Liver (tissue), 9 donors: ENCODE measurements around the gene PSTK. TPM values are rescaled to one million over a fixed set of nuclear protein-coding genes. Genes with fewer than 3 reads are reported as not detected.

ENCODE experiments used
- DNase-seq: peaks from one replicate; pipeline ENCODE4 v3.0.0-alpha.2; 2017; ENCODE audit warnings: low spot score
- H3K27ac ChIP-seq, 2 donors: one replicate each; pipeline ENCODE4 v1.7.0; 2013; ENCODE audit warnings: inconsistent platforms in 2 of 2, low read length in 2 of 2, control low read depth in 1 of 2, low read depth in 1 of 2, mild to moderate bottlenecking in 1 of 2
- H3K27me3 ChIP-seq, 4 donors: one replicate each; pipeline versions ENCODE4 v1.6.1 to v1.7.0; 2013; ENCODE audit warnings: low read length in 3 of 4, inconsistent platforms in 1 of 4, mild to moderate bottlenecking in 1 of 4, moderate library complexity in 1 of 4; ENCODE audit not compliant: control insufficient read depth in 4 of 4, insufficient read depth in 4 of 4
- H3K36me3 ChIP-seq, 4 donors: one replicate each; pipeline versions ENCODE4 v1.6.1 to v1.7.0; 2013; ENCODE audit warnings: low read length in 3 of 4, mild to moderate bottlenecking in 3 of 4, low read depth in 1 of 4, moderate library complexity in 1 of 4; ENCODE audit not compliant: control insufficient read depth in 4 of 4, insufficient read depth in 3 of 4
- H3K4me1 ChIP-seq, 4 donors: one replicate each; pipeline versions ENCODE4 v1.6.1 to v1.7.0; 2013; ENCODE audit warnings: low read length in 3 of 4, mild to moderate bottlenecking in 3 of 4, moderate library complexity in 1 of 4; ENCODE audit not compliant: control insufficient read depth in 4 of 4, insufficient read depth in 4 of 4
- H3K4me3 ChIP-seq, 3 donors: one replicate each; pipeline versions ENCODE4 v1.6.1 to v1.7.0; 2013; ENCODE audit warnings: low read length in 3 of 3, control low read depth in 1 of 3, low read depth in 1 of 3, mild to moderate bottlenecking in 1 of 3
- H3K9ac ChIP-seq, 2 donors: one replicate each; pipeline ENCODE4 v1.7.0; 2013; ENCODE audit warnings: low read length in 2 of 2, mild to moderate bottlenecking in 2 of 2, moderate library complexity in 2 of 2, control low read depth in 1 of 2, low read depth in 1 of 2
- H3K9me3 ChIP-seq, 4 donors: one replicate each; pipeline versions ENCODE4 v1.6.1 to v1.7.0; 2013; ENCODE audit warnings: low read length in 3 of 4; ENCODE audit not compliant: control insufficient read depth in 4 of 4
- ATF3 ChIP-seq: IDR thresholded peaks from 2 replicates; pipeline ENCODE4 v1.6.1; 2016; ENCODE audit warnings: antibody characterized with exemption
- CTCF ChIP-seq: fragments of 150-350 bp; IDR thresholded peaks from 2 replicates; pipeline ENCODE4 v1.5.1; 2017; ENCODE audit warnings: improper control_type of control experiment, low read depth, low read length; ENCODE audit not compliant: missing input control
- EGR1 ChIP-seq, 2 donors: IDR thresholded peaks; 2 replicates each; pipeline ENCODE4 v1.6.1; 2016 to 2018; ENCODE audit warnings: antibody characterized with exemption in 2 of 2, low read depth in 2 of 2
- FOXA1 ChIP-seq: IDR thresholded peaks from 2 replicates; pipeline ENCODE4 v1.6.1; 2016; ENCODE audit warnings: antibody characterized with exemption
- FOXA2 ChIP-seq: IDR thresholded peaks from 2 replicates; pipeline ENCODE4 v1.6.1; 2016; ENCODE audit warnings: antibody characterized with exemption
- GABPA ChIP-seq, 2 donors: IDR thresholded peaks in 1 of 2; conservative IDR thresholded peaks in 1 of 2; 2 replicates each; pipeline ENCODE4 v1.6.1; 2016; ENCODE audit warnings: antibody characterized with exemption in 2 of 2, mild to moderate bottlenecking in 1 of 2, moderate library complexity in 1 of 2
- HNF4A ChIP-seq, 2 donors: conservative IDR thresholded peaks; 2 replicates each; pipeline ENCODE4 v1.6.1; 2016; ENCODE audit warnings: antibody characterized with exemption in 2 of 2, mild to moderate bottlenecking in 2 of 2
- HNF4G ChIP-seq: IDR thresholded peaks from 2 replicates; pipeline ENCODE4 v1.6.1; 2016; ENCODE audit warnings: antibody characterized with exemption
- JUND ChIP-seq, 2 donors: IDR thresholded peaks; 2 replicates each; pipeline ENCODE4 v1.6.1; 2016; ENCODE audit warnings: antibody characterized with exemption in 2 of 2
- NR2F2 ChIP-seq: IDR thresholded peaks from 2 replicates; pipeline ENCODE4 v1.6.1; 2016; ENCODE audit warnings: antibody characterized with exemption
- RAD21 ChIP-seq, 2 donors: IDR thresholded peaks; 2 replicates each; pipeline ENCODE4 v1.6.1; 2016; ENCODE audit warnings: antibody characterized with exemption in 2 of 2, mild to moderate bottlenecking in 2 of 2
- RXRA ChIP-seq, 2 donors: IDR thresholded peaks; 2 replicates each; pipeline ENCODE4 v1.6.1; 2017 to 2018; ENCODE audit warnings: antibody characterized with exemption in 2 of 2, mild to moderate bottlenecking in 1 of 2
- SP1 ChIP-seq: IDR thresholded peaks from 2 replicates; pipeline ENCODE4 v1.6.1; 2018; ENCODE audit warnings: antibody characterized with exemption, mild to moderate bottlenecking
- TAF1 ChIP-seq: conservative IDR thresholded peaks from 2 replicates; pipeline ENCODE4 v1.6.1; 2016; ENCODE audit warnings: antibody characterized with exemption, mild to moderate bottlenecking
- YY1 ChIP-seq: IDR thresholded peaks from 2 replicates; pipeline ENCODE4 v1.6.1; 2016; ENCODE audit warnings: antibody characterized with exemption, mild to moderate bottlenecking
- WGBS: extraction: QIAGEN DNeasy Blood & Tissue Kit; methylation state at CpG from one replicate; pipeline ENCODE4 v1.1.7; 2013; 5-methylcytosine and 5-hydroxymethylcytosine counted together
- polyA plus RNA-seq, 2 donors: library from polyadenylated mRNA; stranded (reverse) in 1 of 2; unstranded in 1 of 2; fragments of 200-250 nt in 1 of 2; fragments of >200 nt in 1 of 2; fragmentation: Nextera tagmentation in 1 of 2; extraction: Ambion mirVana in 1 of 2; gene quantifications; one replicate each; pipeline versions ENCODE4 v1.2.1 to v1.2.3, GENCODE V29; 2013 to 2015
- total RNA-seq, 2 donors: library from RNA; depleted of rRNA; stranded (reverse); fragments of >200 nt; gene quantifications; one replicate each; pipeline ENCODE4 v1.2.3, GENCODE V29; 2014
- TF ChIP-seq, protein P1 (sequence below): IDR thresholded peaks from 2 replicates; pipeline ENCODE4 v1.6.1; 2016; ENCODE audit warnings: antibody characterized with exemption
- TF ChIP-seq, protein P2 (sequence below): IDR thresholded peaks from 2 replicates; pipeline ENCODE4 v1.6.1; 2016; ENCODE audit warnings: antibody characterized with exemption, mild to moderate bottlenecking
- TF ChIP-seq, protein P3 (sequence below): IDR thresholded peaks from 2 replicates; pipeline ENCODE4 v1.6.1; 2016; ENCODE audit warnings: antibody characterized with exemption
- donor health status: healthy.
- donor health status: healthy.
- donor health status: healthy.
- donor health status: healthy.
- donor health status: healthy.

PSTK gene
- total and polyA plus RNA-seq, 4 donors: 2.3 to 5.1 (median 3.5) TPM

DNA sequence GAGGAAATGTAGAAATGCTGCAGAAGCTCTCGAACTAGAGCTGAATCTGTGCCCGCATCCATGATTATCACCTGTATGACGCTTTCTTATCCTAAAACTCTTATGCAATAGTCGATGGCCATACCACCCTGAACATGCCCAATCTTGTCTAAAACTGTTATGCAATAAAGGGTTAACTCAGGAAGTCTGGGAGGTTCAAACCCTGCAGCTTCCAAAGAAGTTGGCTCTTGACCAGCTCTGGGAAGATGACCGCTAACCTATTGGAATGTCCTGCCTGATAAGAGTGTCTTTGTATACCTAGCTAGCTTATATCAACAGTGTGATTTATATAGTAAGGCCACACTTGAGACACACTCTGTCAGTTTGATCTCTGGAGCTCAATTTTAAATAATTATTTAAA lies 22.7 kb upstream of the PSTK start:
- Histone ChIP-seq H3K27me3 (no peaks in the 10 kb centered on the region), H3K36me3 (no peaks in the 10 kb centered on the region), H3K9ac (no peak overlapping the region), H3K27ac (no peak overlapping the region), H3K4me1 (peaks cover 3 to 13% (median 7%) of the 10 kb centered on the region in 4 donors), H3K4me3 (no peak overlapping the region), H3K9me3 (no peaks in the 10 kb centered on the region)
- WGBS: 78% methylated on average over 5 of the region's 5 CpGs
- TF ChIP-seq SP1: no peak
- no peak for TF ChIP-seq CTCF
- no peak for TF ChIP-seq RXRA (IDR thresholded peaks at IDR 0.05)
- TF ChIP-seq FOXA2: no peak
- TF ChIP-seq NR2F2: no peak
- TF ChIP-seq, protein P1, sequence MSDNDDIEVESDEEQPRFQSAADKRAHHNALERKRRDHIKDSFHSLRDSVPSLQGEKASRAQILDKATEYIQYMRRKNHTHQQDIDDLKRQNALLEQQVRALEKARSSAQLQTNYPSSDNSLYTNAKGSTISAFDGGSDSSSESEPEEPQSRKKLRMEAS: no peak
- TF ChIP-seq HNF4G: no peak
- TF ChIP-seq RAD21 (IDR thresholded peaks at IDR 0.05): no peak
- no peak for TF ChIP-seq EGR1 (IDR thresholded peaks at IDR 0.05; ENCODE audit: low read depth in 2 of 2)
- TF ChIP-seq TAF1: no peak
- no peak for TF ChIP-seq FOXA1
- no peak for DNase-seq

- no peaks in the 10 kb centered on the region for H3K27me3 ChIP-seq
- H3K9ac ChIP-seq: no peak overlapping the region
- no peaks in the 10 kb centered on the region for H3K4me1 ChIP-seq
- no peak for DNase-seq
- H3K27ac ChIP-seq: no peak overlapping the region
- H3K4me3 ChIP-seq: no peak overlapping the region
- peaks cover 0 to 2% (median 0%) of the 10 kb centered on the region in 4 donors for H3K9me3 ChIP-seq
- no peaks in the 10 kb centered on the region for H3K36me3 ChIP-seq
- TF ChIP-seq YY1 (no peak), SP1 (no peak), GABPA (IDR thresholded peaks at IDR 0.05 in 1 of 2, conservative IDR thresholded peaks at IDR 0.05 in 1 of 2) (no peak), NR2F2 (no peak), FOXA1 (no peak), EGR1 (IDR thresholded peaks at IDR 0.05; ENCODE audit: low read depth in 2 of 2) (no peak), HNF4G (no peak), HNF4A (conservative IDR thresholded peaks at IDR 0.05) (no peak), ATF3 (no peak), RXRA (IDR thresholded peaks at IDR 0.05) (no peak), FOXA2 (no peak), TAF1 (no peak), JUND (IDR thresholded peaks at IDR 0.05) (no peak), RAD21 (IDR thresholded peaks at IDR 0.05) (no peak), CTCF (no peak)
- TF ChIP-seq, protein P2, sequence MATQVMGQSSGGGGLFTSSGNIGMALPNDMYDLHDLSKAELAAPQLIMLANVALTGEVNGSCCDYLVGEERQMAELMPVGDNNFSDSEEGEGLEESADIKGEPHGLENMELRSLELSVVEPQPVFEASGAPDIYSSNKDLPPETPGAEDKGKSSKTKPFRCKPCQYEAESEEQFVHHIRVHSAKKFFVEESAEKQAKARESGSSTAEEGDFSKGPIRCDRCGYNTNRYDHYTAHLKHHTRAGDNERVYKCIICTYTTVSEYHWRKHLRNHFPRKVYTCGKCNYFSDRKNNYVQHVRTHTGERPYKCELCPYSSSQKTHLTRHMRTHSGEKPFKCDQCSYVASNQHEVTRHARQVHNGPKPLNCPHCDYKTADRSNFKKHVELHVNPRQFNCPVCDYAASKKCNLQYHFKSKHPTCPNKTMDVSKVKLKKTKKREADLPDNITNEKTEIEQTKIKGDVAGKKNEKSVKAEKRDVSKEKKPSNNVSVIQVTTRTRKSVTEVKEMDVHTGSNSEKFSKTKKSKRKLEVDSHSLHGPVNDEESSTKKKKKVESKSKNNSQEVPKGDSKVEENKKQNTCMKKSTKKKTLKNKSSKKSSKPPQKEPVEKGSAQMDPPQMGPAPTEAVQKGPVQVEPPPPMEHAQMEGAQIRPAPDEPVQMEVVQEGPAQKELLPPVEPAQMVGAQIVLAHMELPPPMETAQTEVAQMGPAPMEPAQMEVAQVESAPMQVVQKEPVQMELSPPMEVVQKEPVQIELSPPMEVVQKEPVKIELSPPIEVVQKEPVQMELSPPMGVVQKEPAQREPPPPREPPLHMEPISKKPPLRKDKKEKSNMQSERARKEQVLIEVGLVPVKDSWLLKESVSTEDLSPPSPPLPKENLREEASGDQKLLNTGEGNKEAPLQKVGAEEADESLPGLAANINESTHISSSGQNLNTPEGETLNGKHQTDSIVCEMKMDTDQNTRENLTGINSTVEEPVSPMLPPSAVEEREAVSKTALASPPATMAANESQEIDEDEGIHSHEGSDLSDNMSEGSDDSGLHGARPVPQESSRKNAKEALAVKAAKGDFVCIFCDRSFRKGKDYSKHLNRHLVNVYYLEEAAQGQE: no peak
- TF ChIP-seq, protein P1: no peak
- TF ChIP-seq, protein P3, sequence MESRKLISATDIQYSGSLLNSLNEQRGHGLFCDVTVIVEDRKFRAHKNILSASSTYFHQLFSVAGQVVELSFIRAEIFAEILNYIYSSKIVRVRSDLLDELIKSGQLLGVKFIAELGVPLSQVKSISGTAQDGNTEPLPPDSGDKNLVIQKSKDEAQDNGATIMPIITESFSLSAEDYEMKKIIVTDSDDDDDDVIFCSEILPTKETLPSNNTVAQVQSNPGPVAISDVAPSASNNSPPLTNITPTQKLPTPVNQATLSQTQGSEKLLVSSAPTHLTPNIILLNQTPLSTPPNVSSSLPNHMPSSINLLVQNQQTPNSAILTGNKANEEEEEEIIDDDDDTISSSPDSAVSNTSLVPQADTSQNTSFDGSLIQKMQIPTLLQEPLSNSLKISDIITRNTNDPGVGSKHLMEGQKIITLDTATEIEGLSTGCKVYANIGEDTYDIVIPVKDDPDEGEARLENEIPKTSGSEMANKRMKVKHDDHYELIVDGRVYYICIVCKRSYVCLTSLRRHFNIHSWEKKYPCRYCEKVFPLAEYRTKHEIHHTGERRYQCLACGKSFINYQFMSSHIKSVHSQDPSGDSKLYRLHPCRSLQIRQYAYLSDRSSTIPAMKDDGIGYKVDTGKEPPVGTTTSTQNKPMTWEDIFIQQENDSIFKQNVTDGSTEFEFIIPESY: no peak
- WGBS: 81% methylated on average over 3 of the region's 3 CpGs
Observed at GRCh38 chr10:122962405-122962804, 17.8 kb upstream of the PSTK start.
